GM12878 (cell line): Measurements from ENCODE around the gene PCCA.

ENCODE experiments used
- CTCF ChIP-seq, 3 experiments: IDR thresholded peaks in 2 of 3; conservative IDR thresholded peaks in 1 of 3; 2 replicates each; pipeline ENCODE4 v1.5.1; 2011; ENCODE audit warnings: low read depth in 3 of 3, low read length in 3 of 3, mild to moderate bottlenecking in 3 of 3, control low read depth in 2 of 3, moderate library complexity in 2 of 3, inconsistent platforms in 1 of 3, mixed read lengths in 1 of 3; ENCODE audit not compliant: control insufficient read depth in 2 of 3, insufficient read depth in 1 of 3; ENCODE audit errors: extremely low read depth in 1 of 3
- ELK1 ChIP-seq: IDR thresholded peaks from 2 replicates; pipeline ENCODE4 v1.6.1; 2012; ENCODE audit warnings: low read depth, low read length, improper control_type of control experiment
- ESRRA ChIP-seq: IDR thresholded peaks from 2 replicates; pipeline ENCODE4 v1.6.1; 2012; ENCODE audit warnings: mild to moderate bottlenecking, low read length, improper control_type of control experiment
- EZH2 ChIP-seq: IDR thresholded peaks from 2 replicates; pipeline ENCODE4 v1.6.1; 2012; ENCODE audit warnings: low read depth, mild to moderate bottlenecking, control low read depth, inconsistent platforms, low read length, borderline replicate concordance; ENCODE audit not compliant: control insufficient read depth
- HCFC1 ChIP-seq: fragments of 150-350 bp; IDR thresholded peaks from 2 replicates; pipeline ENCODE4 v1.6.1; 2014; ENCODE audit warnings: low read length
- HSF1 ChIP-seq: fragments of 150-350 bp; IDR thresholded peaks from 2 replicates; pipeline ENCODE4 v1.6.1; 2014; ENCODE audit warnings: mild to moderate bottlenecking, low read depth, low read length
- JUND ChIP-seq: IDR thresholded peaks from 2 replicates; pipeline ENCODE4 v1.6.1; 2012; ENCODE audit warnings: low read depth, mild to moderate bottlenecking, low read length, improper control_type of control experiment, moderate library complexity
- PBX3 ChIP-seq: IDR thresholded peaks from 2 replicates; pipeline ENCODE4 v1.6.1; 2011; ENCODE audit warnings: mild to moderate bottlenecking, low read depth, low read length, moderate library complexity; ENCODE audit not compliant: insufficient replicate concordance
- POLR2AphosphoS5 ChIP-seq: IDR thresholded peaks from 2 replicates; pipeline ENCODE4 v1.6.1; 2011; ENCODE audit warnings: mild to moderate bottlenecking, low read length, inconsistent platforms
- RAD21 ChIP-seq: IDR thresholded peaks from 2 replicates; pipeline ENCODE4 v1.6.1; 2011; ENCODE audit warnings: mild to moderate bottlenecking, low read depth, low read length, moderate library complexity; ENCODE audit not compliant: insufficient read depth
- RFX5 ChIP-seq: IDR thresholded peaks from 2 replicates; pipeline ENCODE4 v1.6.1; 2011; ENCODE audit warnings: low read depth, low read length, improper control_type of control experiment
- SMC3 ChIP-seq: IDR thresholded peaks from 2 replicates; pipeline ENCODE4 v1.6.1; 2011; ENCODE audit warnings: low read length, improper control_type of control experiment, borderline replicate concordance

GRCh38 chr13:100230769-100231149 is 141.9 kb downstream of the PCCA start:
- TF ChIP-seq RAD21, result no peak
- TF ChIP-seq PBX3, result no peak
- no peak for TF ChIP-seq POLR2AphosphoS5
- no peak for TF ChIP-seq HSF1
- no peak for TF ChIP-seq RFX5
- no peak for TF ChIP-seq HCFC1
- TF ChIP-seq EZH2, result no peak
- no peak for TF ChIP-seq CTCF (IDR thresholded peaks at IDR 0.05 in 2 of 3, conservative IDR thresholded peaks at IDR 0.05 in 1 of 3; ENCODE audit: control insufficient read depth in 2 of 3, extremely low read depth in 1 of 3, insufficient read depth in 1 of 3, low read depth in 3 of 3, low read length in 3 of 3)
- no peak for TF ChIP-seq ESRRA
- no peak for TF ChIP-seq JUND
- TF ChIP-seq SMC3, result no peak
- TF ChIP-seq ELK1, result no peak
